Fibroblast of villous mesenchyme (primary cell): ENCODE results near the gene CDHR5. TPM values are rescaled to one million over a fixed set of nuclear protein-coding genes. Genes with fewer than 3 reads are reported as not detected.

Experiments used
- DNase-seq: peaks from one replicate; pipeline ENCODE4 v3.0.0-alpha.2; 2010; ENCODE audit warnings: low read depth
- H3K4me3 ChIP-seq: 2 replicates; pipeline ENCODE4 v1.5.1; 2011; ENCODE audit warnings: low read depth, mild to moderate bottlenecking, low read length
- CTCF ChIP-seq: IDR thresholded peaks from 2 replicates; pipeline ENCODE4 v1.5.1; 2012; ENCODE audit warnings: low read depth, mild to moderate bottlenecking, low read length; ENCODE audit not compliant: insufficient read depth
- total RNA-seq: library from RNA; depleted of rRNA; stranded (reverse); fragments of >200 nt; gene quantifications from 2 replicates; pipeline ENCODE4 v1.2.3, GENCODE V29; 2012

CDHR5 gene
- total RNA-seq, 1 donor = not detected

- TF ChIP-seq CTCF = no peak
- no peak overlapping the region for H3K4me3 ChIP-seq
- DNase-seq = no peak
Observed at GRCh38 chr11:573146-573759, 51.5 kb downstream of the CDHR5 start.

GRCh38 chr11:571802-572185, 53.0 kb downstream of the CDHR5 start:
- no peak overlapping the region for H3K4me3 ChIP-seq
- no peak for TF ChIP-seq CTCF
- DNase-seq = no peak

- no peak for DNase-seq
- no peak for TF ChIP-seq CTCF
- H3K4me3 ChIP-seq = peak overlapping the region; percentile 71
Observed at GRCh38 chr11:569158-569885, 55.4 kb downstream of the CDHR5 start.

- DNase-seq = peak; percentile 93
- no peak for TF ChIP-seq CTCF
- peak overlapping the region; percentile 71 for H3K4me3 ChIP-seq
Observed at GRCh38 chr11:568306-569157, 56.2 kb downstream of the CDHR5 start.

- DNase-seq = no peak
- no peak for TF ChIP-seq CTCF
- peak overlapping the region; percentile 70 for H3K4me3 ChIP-seq
Observed at GRCh38 chr11:567629-568292, 57.0 kb downstream of the CDHR5 start.

- DNase-seq = no peak
Observed at GRCh38 chr11:567011-567628, 57.6 kb downstream of the CDHR5 start.

More at GRCh38 chr11:567011-567628, 57.6 kb downstream of the CDHR5 start:
- peak overlapping the region; percentile 70 for H3K4me3 ChIP-seq
- no peak for TF ChIP-seq CTCF
